OCI-M2 (cell line): Measurements from ENCODE around the gene ELAVL1.
"Not testable (repeated sequence)": the region's sequence is repeated elsewhere in the genome, so short reads cannot be mapped to it uniquely, and the experiment has no call there.

Source experiments
- DNase-seq: peaks from one replicate; lab custom pipeline; 2025; ENCODE audit not compliant: unreplicated experiment; lab: John Stamatoyannopoulos, UW

Gene ELAVL1

DNA sequence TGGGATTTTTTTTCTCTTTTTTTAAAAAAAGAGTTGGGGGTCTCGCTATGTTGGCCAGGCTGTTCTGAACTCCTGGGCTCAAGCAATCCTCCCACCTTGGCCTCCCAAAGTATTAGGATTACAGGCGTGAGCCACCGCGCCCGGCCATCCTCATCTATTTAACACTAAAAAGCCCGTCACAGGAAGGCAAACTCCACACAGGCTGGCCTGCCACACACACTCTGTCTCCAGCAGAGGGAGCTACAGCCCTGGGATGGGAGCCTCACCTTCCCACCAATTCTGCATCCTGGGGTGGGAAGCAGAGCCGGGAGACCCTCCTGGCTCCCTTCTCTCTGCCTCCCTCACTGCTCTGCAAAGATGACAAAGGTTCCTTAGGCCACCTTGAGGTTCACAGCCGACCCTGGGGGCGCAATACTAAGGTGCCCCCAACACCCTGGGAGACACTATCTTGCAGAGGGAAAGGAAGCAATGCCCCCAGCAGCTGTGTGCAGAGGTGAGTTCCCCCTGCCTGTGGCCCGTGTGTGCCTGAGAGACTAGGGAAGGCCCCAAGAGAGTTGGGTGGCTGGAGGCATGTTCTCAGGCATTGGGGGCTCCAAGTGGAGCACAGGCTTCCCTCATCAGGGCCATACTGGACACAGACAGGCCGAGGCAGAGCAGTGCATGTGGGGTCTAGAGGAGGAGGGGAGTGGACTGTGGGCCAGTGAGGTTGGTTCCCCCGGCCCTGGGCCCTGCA lies 34.6 kb downstream of the ELAVL1 start:
- DNase-seq, result no peak

DNA sequence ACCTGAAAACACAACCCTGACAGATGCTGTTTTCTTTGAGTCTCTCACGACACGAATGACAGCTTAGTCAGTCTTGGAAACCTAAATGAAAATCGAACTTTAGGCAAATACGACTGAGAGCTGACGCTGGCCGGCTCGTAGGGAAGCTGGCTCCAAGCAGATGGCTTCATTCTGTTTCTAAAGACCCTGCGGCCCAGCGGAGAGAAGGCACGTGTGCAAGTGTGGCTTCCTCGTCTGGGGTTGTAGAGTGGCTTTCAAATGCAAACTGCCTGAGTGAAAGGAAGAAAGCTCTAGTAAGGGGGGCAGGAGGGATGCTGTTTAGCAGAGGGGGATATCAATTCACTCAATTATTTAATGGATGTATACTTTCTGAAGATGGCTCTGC lies 35.9 kb downstream of the ELAVL1 start:
- no peak for DNase-seq

- no peak for DNase-seq
Measured at GRCh38 chr19:7968796-7969554, 36.5 kb downstream of the ELAVL1 start.

GRCh38 chr19:7968008-7968795 lies 37.2 kb downstream of the ELAVL1 start:
- no peak for DNase-seq

- DNase-seq, result no peak
Measured at GRCh38 chr19:7965921-7966665, 39.3 kb downstream of the ELAVL1 start.

DNA sequence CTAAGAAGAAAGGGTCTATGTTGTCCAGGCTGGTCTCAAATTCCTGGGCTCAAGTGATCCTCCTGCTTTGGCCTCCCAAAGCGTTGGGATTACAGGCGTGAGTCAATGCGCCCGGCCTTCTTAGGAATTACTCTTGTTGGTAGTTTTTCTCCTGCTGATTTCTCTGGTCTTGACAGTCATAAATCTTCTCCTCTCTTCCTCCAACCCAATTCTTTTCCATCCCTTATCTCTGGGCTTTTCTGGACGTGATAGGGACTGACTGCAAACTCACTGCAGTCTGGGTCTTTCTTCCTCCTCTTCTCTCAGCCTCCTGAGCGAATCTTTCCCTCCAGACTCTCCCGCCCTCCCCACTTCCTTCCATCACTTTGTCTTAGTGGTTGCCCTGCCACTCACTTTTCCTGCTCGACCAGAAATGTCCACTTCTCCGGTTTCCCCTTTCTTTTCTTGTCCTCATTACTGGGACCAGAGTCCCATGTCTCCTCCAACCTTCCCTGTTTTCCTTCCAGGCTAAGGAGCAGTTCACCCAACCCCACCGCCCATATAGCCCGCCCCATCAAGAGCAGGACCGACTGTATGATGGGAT lies 40.1 kb downstream of the ELAVL1 start:
- DNase-seq, result no peak

- no peak for DNase-seq
Measured at GRCh38 chr19:7963566-7963965, 41.9 kb downstream of the ELAVL1 start.

GRCh38 chr19:7962644-7963268 lies 42.7 kb downstream of the ELAVL1 start:
- DNase-seq, result no peak

DNA sequence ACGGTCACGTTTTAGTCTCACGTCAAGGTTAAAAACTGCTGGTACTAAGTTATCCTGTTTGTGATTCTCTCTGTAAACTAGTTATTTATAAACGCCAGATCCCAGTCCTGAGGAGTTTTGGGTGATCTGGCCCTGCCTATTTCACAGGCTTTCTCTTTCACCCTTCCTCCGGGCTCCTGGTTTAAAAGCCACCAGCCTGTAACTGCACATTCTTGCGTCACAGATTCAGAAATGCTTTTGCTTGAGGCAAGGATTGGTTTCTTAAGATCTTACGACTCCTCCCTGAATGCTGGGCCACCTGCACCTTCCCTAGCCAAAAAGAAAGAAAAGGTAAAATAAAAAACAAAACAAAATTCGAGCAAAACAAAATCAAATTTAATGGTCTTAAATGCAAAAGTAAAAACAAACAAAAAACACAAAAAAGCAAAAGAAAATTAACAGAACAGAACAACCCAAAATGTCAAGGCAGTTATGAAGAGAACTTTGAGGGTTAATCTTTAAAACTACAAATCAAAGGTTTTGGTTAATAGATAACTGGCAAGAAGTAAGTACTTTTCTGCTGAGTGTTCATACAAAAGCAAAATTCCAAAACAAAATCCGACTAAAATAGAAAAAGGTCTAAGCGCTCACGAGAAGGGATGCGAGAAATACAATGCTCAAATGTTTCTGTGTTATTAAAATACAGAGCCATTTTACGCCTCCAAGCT lies 43.4 kb downstream of the ELAVL1 start:
- DNase-seq, result no peak

GRCh38 chr19:7961082-7961481 lies 44.4 kb downstream of the ELAVL1 start:
- not testable (repeated sequence) for DNase-seq

- no peak for DNase-seq
Measured at GRCh38 chr19:7959211-7959610, 46.2 kb downstream of the ELAVL1 start.

DNA sequence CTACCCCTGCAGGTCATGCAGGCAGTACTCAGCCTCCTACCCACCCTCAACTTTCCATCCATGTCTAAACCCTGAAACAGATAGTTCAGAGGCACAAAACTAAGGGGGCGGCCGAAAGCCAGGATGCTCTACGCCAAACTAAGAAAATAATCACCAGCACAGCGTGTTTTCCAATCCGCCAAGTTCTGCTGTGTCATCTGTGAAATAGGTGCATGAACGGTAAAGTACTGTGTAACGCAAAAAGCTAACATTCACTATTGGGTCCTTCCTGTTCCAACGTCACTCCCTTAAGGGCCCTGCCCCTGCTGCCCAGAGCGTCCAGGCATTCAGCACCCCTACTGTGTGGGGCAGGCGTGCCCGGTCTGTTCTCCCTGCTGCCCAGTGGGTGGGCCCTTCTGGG lies 49.7 kb downstream of the ELAVL1 start:
- no peak for DNase-seq

DNA sequence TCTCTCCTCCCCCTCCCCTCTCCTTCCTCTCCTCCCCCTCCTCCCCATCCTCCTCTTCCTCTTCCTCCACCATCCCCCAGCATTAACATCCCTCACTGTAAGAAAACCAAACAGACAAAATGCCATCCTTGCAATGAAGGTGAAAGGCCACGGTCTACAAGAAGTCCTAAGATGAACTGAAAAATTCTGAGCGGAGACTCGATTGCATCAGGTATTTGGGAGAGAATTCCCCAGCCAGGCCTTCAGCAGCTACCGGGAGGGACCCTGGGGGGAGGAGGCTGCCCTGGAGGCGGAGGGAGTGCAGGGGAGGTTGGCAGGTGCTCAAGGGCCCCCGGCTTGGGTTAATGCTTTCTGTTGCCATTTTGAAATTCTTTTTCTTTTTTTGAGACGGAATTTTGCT lies 51.9 kb downstream of the ELAVL1 start:
- no peak for DNase-seq

GRCh38 chr19:7953060-7953459 lies 52.4 kb downstream of the ELAVL1 start:
- DNase-seq, result no peak

DNA sequence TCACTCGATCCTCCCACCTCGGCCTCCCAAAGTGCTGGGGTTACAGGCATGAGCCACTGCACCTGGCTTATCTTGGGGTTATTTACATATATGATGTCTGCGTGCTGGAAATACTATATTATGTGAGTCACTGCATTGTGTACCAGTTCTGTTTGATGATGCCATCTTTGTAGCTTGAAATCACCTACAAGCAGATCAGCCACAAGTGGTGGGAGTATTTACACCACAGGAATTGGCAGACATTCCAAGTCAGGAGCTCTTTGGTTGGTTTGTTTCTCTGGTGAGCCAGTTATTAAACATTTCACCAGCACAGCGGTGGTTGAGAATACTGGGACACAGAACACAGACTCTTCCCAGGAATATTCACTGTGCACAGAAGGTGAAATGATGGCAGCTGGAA lies 57.5 kb downstream of the ELAVL1 start:
- DNase-seq, result no peak

- peak; percentile 67 for DNase-seq
Measured at GRCh38 chr19:7944177-7944761, 61.2 kb downstream of the ELAVL1 start.

GRCh38 chr19:7943444-7944176 lies 61.8 kb downstream of the ELAVL1 start, which contains the start of gene TIMM44:
TIMM44 (minus strand) TSS chr19:7943666; CDS start chr19:7943651, 15 bp downstream.
- DNase-seq, result peak; percentile 91

DNA sequence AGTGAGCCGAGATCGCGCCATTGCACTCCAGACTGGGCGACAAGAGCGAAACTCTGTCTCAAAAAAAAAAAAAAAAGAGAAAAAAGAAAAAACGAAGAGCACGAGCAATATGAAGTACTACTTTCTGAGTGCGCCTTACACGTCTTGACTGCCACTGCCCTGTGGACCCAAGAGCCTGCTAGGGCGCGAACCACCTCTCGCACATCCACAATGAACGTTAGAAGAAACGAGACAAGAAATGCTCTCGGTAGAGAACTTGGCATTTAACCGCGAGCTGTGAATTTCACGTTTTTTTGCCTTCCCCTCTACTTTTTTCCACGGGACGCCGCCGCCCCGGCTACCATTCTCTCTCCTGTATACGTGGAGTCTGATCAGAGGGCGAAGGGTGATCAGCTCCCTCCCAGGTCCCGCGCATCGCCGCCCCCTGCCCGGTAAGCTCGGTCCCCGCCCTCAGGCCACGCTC lies 62.4 kb downstream of the ELAVL1 start:
- no peak for DNase-seq
